ENCODE measurements around the gene TMEM44.

The TMEM44 gene

DNA sequence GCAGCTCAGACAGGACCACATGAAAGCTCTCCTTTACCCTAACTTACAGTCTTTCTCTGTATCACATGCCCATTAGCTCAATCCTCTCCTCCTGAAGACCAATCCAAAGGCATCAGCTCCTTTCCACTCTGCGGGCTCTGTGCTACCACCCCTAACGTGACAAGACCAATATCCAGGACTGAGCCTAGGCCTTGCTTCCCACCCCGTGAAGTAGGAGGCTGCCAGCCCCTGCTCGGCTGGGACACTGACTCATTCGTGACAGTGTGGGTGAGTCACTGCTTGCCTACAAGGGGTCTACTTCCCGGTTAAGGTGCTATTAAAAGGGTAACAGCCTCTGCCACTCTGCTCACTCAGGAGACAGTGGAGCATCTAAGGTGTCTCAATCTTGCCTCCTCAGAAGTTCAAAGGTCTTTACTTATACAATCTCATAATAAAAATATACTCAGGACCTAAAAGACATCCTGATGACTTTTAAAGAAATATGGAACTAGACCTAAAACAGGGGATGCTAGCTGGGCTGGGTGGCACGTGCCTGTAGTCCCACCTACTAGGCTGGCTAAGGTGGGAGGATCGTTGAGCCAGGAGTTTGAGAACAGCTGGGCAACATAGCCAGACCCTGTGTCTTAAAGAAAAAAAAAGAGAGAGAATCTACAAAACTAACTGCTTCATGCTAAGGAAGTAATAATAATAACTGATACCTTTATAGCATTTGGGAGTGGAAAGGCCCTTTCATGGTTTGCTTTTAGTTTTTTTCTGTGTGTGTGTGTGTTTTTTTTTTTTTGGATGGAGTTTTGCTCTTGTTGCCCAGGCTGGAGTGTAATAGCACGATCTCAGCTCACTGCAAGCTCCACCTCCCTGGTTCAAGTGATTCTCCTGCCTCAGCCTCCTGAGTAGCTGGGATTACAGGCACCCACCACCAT lies 55.0 kb downstream of the TMEM44 start:
- no peak for DNase-seq (ENCODE audit: low spot score)

DNA sequence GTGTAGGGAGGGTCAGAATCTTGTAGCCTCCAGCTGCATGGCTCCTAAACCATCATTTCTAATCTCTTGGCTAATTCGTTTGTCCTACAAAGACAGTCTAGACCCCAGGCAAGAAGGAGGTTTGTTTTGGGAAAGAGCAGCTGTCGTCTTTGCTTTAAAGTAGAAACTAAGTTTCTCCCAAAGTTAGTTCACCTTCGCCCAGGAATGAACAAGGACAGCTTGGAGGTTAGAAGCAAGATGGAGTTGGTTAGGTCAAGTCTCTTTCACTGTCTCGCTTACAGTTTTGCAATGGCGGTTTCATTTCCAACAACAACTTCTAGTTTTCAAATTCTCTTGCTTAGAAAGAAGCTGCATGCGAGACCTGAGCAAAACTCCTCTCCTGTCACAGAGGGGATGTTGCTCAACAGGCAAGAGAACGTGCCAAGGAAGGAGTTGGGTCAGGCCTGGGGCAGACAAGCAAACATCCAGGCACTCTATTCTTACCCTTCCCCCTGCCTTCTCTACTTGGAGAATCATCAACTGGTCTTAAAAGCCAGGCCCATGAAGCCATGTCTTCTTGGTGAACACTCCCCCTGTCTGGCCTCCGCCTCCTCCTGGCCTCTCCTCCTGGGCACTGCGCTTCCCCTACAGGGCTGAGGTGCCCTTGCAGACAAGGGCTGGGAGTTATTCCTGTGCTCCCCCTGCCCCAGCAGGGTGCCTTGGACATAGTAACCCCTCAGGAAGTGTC lies 57.6 kb downstream of the TMEM44 start:
- DNase-seq (ENCODE audit: low spot score): no peak

DNA sequence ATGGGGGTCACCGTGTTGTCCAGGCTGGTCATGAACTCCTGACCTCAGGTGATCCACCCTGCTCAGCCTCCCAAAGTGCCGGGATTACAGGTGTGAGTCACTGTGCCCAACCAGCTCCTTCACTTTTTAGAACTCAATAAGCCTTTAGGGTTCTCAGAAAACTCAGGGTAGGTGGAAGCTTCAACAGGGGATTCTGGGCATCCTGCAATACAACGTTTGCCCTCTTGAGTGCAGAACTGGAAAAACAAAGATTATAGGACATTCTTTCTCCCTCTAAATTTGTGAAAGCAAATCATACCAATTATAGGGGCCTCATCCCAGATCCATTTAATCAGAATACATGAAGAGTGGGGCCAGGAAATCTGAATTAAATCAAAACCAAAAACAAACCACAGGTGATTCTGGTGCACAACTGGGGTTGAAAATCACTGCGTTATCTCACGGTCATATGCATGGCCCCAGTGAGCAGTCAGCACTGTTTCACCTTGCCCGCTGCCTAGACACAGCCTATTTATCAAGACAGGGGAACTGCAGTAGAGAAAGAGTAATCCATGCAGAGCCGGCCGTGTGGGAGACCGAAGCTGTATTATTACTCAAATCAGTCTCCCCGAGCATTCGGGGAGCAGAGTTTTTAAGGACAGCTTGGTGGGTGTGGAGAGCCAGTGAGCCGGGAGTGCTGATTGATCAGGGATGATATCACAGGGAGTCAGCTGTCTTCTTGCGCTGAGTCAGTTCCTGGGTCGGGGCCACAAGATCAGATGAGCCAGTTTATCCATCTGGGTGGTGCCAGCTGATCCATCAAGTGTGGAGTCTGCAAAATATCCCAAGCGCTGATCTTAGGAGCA lies 58.4 kb downstream of the TMEM44 start:
- DNase-seq (ENCODE audit: low spot score): no peak

DNA sequence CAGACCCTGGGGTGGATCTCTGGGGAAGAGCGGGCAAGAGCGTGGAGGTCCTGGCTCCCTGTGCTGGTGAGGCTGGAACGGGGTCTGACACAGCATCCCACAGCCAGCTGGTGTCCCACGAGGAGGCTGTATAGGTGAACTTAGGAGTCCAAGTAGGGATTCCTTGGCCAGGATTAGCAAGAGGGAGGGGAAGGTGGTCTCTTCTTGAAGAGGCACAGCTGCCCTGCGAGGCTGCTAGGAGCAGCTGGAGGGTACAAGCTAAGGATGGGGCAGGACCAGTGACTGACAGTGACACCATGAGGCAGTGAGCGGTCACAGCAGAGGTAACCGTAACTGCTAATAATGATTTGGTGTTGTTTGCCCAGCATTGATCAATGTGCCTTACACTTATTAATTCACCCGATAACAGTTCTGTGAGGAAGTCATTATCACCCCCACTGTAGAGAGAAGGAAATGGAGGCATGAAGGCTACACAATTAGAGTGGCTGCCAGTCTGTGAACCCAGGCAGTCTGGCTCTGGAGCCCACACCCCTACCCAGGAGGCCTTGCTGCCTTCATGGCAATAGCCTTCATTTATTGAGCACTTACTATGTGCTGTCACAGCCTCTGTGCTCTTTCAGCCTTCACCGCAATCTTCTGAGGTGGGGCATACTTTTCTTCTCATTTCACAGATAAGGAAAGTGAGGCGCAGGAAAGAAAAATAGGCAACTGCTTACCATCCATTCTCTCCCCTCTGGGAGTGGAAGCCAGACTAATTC lies 59.4 kb downstream of the TMEM44 start:
- DNase-seq (ENCODE audit: low spot score): no peak

DNA sequence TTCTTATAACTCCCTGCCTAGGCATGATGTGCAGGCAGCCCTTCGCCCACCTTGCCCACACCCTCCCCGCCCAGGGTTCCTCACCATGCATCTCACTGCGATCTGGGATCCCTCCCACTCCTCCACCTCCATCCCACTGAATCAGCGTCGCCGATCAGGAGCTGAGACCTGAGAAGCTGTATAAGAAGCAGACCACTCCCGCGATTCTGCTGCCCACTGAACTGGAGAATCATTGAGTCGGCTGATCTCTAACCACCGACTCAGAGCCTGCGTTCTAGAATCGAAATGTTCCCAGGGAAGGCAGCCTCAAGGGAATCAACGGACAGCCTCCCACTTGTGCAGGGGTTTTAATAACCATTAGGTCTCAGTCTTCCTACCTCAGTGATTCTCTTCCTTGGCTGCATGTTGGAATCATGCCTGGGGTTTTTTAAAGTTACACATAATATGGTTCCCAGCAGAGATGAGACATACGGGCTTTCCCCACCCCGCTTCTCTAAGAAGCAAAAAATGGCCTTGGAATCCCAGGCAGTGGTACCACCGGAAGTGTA lies 60.2 kb downstream of the TMEM44 start:
- DNase-seq (ENCODE audit: low spot score): no peak

DNA sequence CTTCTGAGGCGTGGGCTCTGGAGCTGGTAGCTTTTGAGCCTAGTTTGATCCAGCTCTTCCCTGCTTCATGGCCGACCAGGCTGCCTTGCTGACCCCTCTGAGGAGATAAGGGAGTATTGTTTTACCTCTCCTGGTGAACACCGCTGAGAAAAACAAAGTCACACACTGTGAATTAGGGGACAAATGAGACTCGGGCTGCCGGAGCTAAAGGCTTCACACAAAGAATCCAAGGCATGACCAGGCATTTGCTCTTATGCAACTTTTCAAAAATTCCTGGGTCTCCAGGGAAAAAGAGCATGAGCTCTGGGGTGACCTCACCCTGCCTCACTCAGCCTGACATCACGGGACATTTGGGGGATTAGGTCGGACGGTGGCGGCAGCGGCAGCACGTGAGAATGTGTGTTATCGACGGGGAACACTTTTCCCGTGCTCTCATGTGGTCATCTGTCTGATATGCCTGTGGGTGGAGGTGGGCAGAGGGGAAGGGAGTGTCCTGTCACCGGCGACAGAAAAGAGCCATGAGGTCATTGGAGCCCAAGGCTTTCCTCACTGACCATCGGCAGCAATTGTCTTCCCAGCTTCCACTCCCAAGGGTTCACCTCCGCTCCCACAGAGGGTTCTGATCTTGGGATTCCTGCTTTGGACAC lies 61.0 kb downstream of the TMEM44 start:
- DNase-seq (ENCODE audit: low spot score): no peak

DNA sequence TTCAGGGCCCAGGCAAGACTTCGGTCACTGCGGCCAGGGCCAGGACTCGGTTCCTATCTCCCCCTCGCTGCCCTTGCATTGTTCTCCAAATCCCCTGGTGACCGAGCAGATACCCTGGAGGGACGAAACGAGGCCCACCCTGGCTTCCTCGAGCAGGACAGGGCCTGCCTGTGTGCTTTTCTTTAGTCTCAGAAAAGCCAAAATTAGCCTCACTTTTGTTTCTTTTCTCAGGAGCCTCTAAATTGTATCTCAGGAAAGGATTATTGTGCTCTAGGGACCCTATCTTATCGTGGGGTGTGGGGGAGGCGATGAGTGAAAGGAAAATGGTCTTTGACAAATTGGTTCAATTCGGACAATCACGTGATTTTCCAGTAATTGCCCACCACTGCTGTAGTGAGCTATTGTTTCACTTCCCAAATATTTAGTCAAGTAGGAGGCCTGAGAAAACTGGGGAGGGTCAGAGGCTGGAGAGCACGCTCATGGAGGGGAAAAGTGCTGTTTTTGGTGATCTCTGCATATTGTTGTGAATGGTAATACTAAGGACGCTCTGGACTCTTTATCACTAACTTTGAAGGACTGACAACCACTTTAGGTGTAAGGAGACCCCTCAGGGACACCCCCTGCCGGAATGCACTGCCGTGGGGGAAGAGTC lies 61.6 kb downstream of the TMEM44 start:
- no peak for DNase-seq (ENCODE audit: low spot score)

DNA sequence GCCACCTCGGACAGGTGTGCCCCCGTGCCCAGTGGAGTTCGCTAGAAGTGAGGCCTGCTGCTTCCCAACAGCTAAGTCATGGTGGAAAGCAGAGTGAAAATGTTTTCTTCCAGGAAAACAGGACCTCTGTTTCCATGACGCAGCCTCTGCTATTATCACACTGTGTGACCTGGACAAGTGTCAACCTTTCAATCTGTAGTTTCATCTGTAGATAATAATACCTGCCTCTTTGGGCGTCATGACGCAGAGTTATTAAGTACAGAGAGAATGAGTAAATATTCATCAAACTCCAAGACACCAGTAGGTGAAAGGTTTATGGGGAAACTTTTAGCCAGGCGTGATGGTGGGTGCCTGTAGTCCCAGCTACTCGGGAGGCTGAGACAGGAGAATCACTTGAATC lies 62.3 kb downstream of the TMEM44 start:
- no peak for DNase-seq (ENCODE audit: low spot score)

DNA sequence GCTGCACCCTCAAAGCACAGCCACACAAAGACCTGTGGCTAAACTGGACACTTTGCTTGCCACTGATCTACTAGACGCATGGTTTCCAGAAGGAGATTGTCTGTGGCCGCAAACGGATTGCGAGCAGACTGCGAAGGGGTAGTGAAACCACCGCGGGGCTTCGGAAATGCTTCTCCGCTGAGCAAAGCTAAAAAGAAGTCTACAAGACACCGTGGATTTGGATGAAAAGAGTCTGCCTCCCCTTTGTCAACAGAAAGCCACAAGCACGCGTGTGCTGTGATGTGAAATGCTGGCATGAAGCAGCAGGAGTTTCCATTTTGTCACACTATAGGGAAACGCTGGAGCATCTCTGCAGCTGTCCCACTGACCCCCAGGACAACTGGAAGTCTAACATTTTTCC lies 63.0 kb downstream of the TMEM44 start:
- no peak for DNase-seq (ENCODE audit: low spot score)

DNA sequence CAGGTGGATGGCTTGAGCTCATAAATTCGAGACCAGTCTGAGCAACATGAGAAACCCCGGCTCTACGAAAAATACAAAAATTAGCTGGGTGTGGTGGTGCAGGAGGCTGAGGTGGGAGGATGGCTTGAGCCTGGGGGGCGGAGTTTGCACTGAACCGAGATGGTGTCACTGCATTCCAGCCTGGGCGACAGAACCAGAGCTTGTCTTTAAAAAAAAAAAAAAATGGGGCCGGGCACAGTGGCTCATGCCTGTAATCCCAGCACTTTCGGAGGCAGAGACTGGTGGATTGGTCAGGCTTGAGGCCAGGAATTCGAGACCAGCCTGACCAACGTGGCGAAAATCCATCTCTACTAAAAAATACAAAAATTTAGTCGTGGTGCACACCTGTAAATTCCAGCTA lies 64.0 kb downstream of the TMEM44 start:
- DNase-seq (ENCODE audit: low spot score): no peak

DNA sequence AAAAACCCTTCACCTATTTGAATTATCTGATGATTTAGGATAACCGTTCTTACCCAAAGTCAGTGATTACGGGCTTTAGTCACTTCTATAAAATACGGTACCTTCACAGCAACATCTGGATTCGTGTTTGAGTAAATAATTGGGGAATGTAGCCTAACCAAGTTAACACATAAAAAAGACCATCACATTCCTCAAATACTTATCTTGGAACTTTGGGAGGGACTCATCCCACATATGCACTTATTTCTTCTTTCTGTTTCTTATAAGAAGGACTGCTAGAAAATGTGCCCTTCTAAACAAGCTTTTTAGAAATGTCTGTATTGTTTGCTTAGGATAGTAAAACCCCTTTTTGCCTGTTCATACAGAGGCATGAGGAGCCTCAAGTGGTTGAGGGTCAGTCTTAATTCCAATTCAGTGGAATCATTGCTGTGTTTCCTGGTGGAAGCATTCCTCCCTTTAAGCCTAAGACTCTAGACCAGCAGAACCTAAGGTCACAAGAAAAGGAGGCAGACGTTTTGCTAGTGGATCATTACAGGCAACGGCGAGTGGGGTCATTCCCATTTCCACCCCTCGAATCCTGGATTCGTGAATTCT lies 67.5 kb downstream of the TMEM44 start:
- DNase-seq (ENCODE audit: low spot score): no peak

DNA sequence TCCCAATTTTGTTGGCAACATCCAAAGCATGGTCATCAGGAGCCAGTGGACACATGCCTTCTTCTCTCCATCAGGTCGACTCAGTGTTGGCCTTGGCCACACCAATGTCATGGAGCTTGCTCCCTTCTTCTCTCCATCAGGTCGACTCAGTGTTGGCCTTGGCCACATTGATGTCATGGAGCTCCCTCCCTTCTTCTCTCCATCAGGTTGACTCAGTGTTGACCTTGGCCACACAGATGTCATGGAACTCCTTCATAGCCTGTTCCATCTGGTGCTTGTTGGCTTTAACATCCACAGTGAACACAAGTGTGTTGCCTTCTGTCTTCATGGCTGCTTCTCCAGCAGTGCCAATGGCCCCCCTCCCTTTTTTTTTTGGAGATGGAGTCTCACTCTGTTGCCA lies 70.2 kb downstream of the TMEM44 start:
- no peak for DNase-seq (ENCODE audit: low spot score)

DNA sequence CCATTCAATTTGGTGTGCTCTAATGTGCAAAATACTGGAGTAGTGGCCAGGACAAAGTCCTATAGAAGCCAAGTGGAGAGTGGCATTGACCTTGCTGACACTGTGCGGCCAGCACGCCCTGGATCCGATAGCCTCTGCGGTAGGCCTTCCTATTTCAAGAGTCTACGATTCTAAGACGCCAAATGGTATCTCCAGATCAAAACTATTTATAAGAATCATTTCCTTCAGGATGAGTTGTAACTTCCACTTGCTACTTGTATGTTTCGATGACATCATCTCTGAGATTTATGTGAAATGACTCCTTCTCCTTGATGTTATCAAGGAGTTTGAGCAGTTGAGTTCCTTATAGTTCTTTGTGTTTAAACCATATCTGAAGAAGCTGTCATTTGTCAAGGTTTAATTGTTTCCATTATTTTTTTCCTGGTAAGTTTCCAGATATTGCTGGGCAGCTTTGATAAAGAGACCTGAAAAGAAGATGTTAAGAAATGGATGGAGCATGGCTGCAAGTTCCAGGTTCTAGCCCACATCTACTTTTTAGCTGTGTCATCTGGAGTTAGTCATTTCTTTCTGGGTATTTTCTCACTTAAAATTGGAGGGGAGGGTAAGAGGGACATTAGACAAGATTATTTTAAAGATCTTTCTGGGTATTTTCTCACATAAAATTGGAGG lies 71.8 kb downstream of the TMEM44 start:
- no peak for DNase-seq (ENCODE audit: low spot score)

DNA sequence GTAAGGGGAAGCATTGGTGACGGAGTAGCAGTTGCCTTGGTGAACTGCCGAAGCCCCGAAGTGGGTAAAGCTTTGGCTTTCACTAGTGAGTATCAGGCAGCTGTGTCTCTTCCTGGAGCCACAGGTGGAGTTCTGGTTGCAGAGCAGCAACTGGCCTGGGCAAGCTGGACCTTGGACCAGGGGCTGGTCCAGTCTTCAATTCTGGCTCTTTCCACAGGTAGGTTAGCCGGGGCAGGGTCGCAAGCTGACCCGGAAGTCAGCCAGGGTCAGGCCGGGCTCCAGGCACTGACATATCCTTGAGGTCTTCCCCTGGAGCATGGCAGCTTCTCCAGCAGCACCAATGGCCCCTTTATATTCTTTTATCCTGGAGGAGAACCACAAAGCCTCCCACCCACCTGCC lies 73.2 kb downstream of the TMEM44 start:
- no peak for DNase-seq (ENCODE audit: low spot score)

DNA sequence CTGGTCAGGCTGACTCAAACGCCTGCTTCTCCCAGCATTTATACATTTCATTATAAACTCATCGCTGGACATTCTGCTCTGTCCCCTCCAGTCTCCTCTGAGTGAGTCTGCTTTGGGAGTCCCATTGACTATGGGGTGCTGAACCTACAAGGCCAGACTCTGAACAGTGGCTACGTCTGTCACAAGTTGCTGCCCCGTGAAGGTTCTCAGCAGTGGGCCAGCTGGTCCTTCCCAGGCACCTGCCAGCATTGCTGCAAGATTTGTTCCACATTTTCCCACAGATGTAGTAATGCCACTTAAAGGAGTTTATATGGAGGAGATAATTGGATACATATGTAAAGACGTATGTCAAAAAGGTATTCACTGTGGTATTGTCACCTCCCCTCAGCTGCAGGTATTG lies 73.7 kb downstream of the TMEM44 start:
- no peak for DNase-seq (ENCODE audit: low spot score)

DNA sequence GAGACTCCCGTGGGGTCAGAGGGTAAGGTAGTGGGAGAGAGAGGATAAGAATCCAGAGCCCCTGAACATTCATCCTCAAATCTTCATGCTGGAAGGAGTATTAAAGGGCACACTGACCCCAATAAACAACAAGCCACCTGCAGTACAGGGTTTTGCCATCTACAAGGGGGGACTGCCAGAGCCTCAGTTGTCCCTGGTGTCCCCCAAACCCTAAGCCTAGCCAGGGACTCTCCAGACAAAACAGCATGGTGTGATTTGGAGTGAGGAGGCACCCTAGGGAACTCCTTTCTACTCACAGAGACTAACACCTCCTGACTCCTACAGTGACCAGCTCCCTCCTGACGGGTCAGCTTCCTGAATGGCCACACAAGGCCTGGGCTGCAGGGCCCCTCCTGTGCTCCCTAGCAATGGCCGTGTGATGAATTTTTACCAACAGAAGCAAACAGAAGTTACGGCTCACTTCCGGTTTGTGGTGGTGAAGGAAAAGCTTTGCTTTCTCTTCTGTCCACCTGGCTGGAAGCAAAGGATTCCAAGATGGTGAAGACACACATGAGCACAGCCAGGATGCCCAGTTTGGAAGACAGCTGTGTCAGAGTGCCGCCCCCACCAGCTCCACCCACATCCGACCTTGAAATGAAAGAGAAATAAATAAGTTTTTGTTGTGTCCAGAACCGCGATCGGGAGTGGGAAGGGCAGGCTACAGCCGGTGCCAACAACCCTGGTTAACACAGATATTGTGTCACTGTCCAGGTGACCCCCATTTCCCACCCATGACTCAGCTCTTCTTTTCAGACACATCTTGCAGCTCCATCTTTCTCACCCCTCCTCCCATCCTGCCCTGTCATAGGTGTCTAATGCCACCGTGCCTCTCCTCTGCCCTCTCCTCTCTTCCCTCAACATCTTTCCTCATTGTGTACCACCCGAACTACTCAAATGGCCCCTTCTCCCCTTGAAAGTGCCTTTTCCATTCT lies 76.8 kb downstream of the TMEM44 start:
- no peak for DNase-seq (ENCODE audit: low spot score)

DNA sequence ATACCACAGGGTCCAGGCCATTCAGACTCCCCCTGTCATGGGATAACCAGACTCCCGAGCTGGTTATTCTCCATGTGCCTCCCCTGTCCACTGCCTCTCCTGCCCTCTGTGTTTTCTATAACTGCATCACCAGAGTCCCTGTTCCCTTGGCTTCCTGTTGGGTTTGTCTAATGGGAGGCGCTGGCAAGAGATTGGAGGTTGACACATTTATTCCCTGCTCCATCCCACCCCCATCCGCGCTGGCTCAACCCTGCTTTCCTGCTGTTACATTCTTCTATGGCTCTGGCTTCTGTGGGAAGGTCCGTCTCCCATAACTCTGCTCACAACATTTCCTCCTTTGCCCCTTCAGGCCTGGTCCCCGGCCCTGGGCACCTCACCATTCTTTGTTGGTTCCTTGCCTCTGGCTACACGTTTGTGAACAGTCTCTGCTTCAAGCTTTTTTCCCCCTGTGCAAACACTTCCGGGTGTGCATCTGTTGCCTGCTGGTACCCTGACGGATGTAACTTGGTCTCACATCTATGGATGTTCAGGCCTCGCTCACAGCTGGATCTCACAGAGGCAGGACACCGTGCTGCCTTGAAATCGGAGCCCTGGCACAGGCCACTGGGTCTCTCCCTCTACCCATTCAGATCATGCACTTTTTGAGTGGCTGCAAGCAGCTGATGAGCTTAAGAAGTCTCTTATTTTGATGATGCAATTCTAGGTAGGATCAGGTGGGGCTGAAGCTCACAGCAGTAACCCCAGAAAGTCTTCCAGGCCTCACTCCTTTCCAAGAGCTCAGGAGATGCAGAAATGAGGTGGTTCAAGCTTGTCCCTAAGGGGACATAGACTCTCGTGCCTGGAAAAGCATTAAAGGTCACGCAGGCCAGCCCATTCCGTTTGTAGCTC lies 77.8 kb downstream of the TMEM44 start:
- no peak for DNase-seq (ENCODE audit: low spot score)
